Muscle of leg (tissue), 11 donors: ENCODE results near the gene EXOC3L4. TPM values are rescaled to one million over a fixed set of nuclear protein-coding genes. Genes with fewer than 3 reads are reported as not detected.
"Not testable (repeated sequence)": the region's sequence is repeated elsewhere in the genome, so short reads cannot be mapped to it uniquely, and the experiment has no call there.

Experiments used
- DNase-seq: peaks from one replicate; pipeline ENCODE4 v3.0.0; 2013
- H3K27ac ChIP-seq: one replicate; pipeline ENCODE4 v1.5.1; 2013; ENCODE audit warnings: mild to moderate bottlenecking, low read length, control low read depth
- H3K27me3 ChIP-seq: one replicate; pipeline ENCODE4 v1.6.1; 2013; ENCODE audit warnings: low read length; ENCODE audit not compliant: control insufficient read depth, insufficient read depth
- H3K36me3 ChIP-seq: one replicate; pipeline ENCODE4 v1.6.1; 2013; ENCODE audit warnings: low read length; ENCODE audit not compliant: control insufficient read depth, insufficient read depth
- H3K4me1 ChIP-seq: one replicate; pipeline ENCODE4 v1.6.1; 2013; ENCODE audit warnings: low read length; ENCODE audit not compliant: control insufficient read depth, insufficient read depth
- H3K4me3 ChIP-seq: one replicate; pipeline ENCODE4 v1.5.1; 2013; ENCODE audit warnings: low read length, control low read depth
- H3K9me3 ChIP-seq: replicated peaks from 2 replicates; pipeline ENCODE4 v1.6.1; 2013; ENCODE audit warnings: low read depth, low read length; ENCODE audit not compliant: control insufficient read depth
- WGBS: methylation state at CpG from one replicate; pipeline ENCODE4 v1.1.5; 2013; ENCODE audit warnings: missing lambda C conversion rate; ENCODE audit not compliant: insufficient coverage; 5-methylcytosine and 5-hydroxymethylcytosine counted together
- polyA plus RNA-seq, 8 donors: library from polyadenylated mRNA; unstranded; fragments of 120-200 nt; gene quantifications; one replicate each; pipeline versions ENCODE4 v1.2.1 to v1.2.3, GENCODE V29; 2013; ENCODE audit warnings: inconsistent platforms in 1 of 8, low replicate concordance in 1 of 8; ENCODE audit not compliant: insufficient read length in 8 of 8, insufficient read depth in 1 of 8
- total RNA-seq: library from RNA; stranded (reverse); fragments of 120-200 nt; gene quantifications from one replicate; pipeline ENCODE4 v1.2.4, GENCODE V29; 2013

The EXOC3L4 gene
- total and polyA plus RNA-seq, 9 donors: 0.23 to 1.6 (median 0.62) TPM; not detected in 1

- DNase-seq, H3K27me3 ChIP-seq, H3K4me3 ChIP-seq, H3K36me3 ChIP-seq, H3K9me3 ChIP-seq, H3K27ac ChIP-seq: not testable (repeated sequence)
- peaks cover 26% of the 10 kb centered on the region for H3K4me1 ChIP-seq
- 97% methylated on average over 10 of the region's 12 CpGs for WGBS
Measured at GRCh38 chr14:103155416-103155815, 60.9 kb downstream of the EXOC3L4 start.

- H3K27me3 ChIP-seq: peaks cover 4% of the 10 kb centered on the region
- H3K4me3 ChIP-seq: no peak overlapping the region
- peaks cover 27% of the 10 kb centered on the region for H3K4me1 ChIP-seq
- H3K36me3 ChIP-seq: no peaks in the 10 kb centered on the region
- peak; percentile 30 for DNase-seq
- WGBS: 54% methylated on average over 8 of the region's 9 CpGs
- no peaks in the 10 kb centered on the region for H3K9me3 ChIP-seq
- H3K27ac ChIP-seq: no peak overlapping the region
Measured at GRCh38 chr14:103155826-103156394, 61.4 kb downstream of the EXOC3L4 start.

GRCh38 chr14:103156651-103157378, 62.3 kb downstream of the EXOC3L4 start:
- no peak overlapping the region for H3K27ac ChIP-seq
- H3K4me3 ChIP-seq: no peak overlapping the region
- H3K4me1 ChIP-seq: peaks cover 23% of the 10 kb centered on the region
- peak; percentile 26 for DNase-seq
- no peaks in the 10 kb centered on the region for H3K9me3 ChIP-seq
- peaks cover 4% of the 10 kb centered on the region for H3K27me3 ChIP-seq
- 28% methylated on average over 20 of the region's 21 CpGs for WGBS
- no peaks in the 10 kb centered on the region for H3K36me3 ChIP-seq

GRCh38 chr14:103157969-103158368, 63.4 kb downstream of the EXOC3L4 start:
- WGBS: 84% methylated on average over 19 of the region's 19 CpGs
- no peak overlapping the region for H3K27ac ChIP-seq
- DNase-seq: no peak
- peaks cover 23% of the 10 kb centered on the region for H3K4me1 ChIP-seq
- H3K27me3 ChIP-seq: peaks cover 6% of the 10 kb centered on the region
- no peaks in the 10 kb centered on the region for H3K9me3 ChIP-seq
- no peak overlapping the region for H3K4me3 ChIP-seq
- no peaks in the 10 kb centered on the region for H3K36me3 ChIP-seq

GRCh38 chr14:103158688-103159087, 64.2 kb downstream of the EXOC3L4 start:
- no peak for DNase-seq
- no peaks in the 10 kb centered on the region for H3K36me3 ChIP-seq

More at GRCh38 chr14:103158688-103159087, 64.2 kb downstream of the EXOC3L4 start:
- Histone ChIP-seq H3K4me1 (peaks cover 23% of the 10 kb centered on the region), H3K27ac (no peak overlapping the region), H3K4me3 (no peak overlapping the region), H3K27me3 (peaks cover 6% of the 10 kb centered on the region), H3K9me3 (no peaks in the 10 kb centered on the region)
- 40% methylated on average over 1 of the region's 1 CpG for WGBS

Other genes with a start within 250 kb of the EXOC3L4 start
- gene AMN, start 172.1 kb upstream of the EXOC3L4 start, total RNA-seq: 0.58 TPM
- 10 to 100 TPM in 1 of 8 donors, 1 to 10 TPM in 2, under 1 TPM in 5; 0.21 to 11.7 (median 0.50) TPM for gene AMN, start 172.1 kb upstream of the EXOC3L4 start, polyA plus RNA-seq
- gene CDC42BPB, start 37.2 kb upstream of the EXOC3L4 start, total RNA-seq: 34.8 TPM
- gene CDC42BPB, start 37.2 kb upstream of the EXOC3L4 start, polyA plus RNA-seq: 10 to 100 TPM; 43.9 to 65.7 (median 56.4) TPM
- 0.09 TPM for gene LBHD2, start 10.5 kb upstream of the EXOC3L4 start, total RNA-seq
- not detected for gene LBHD2, start 10.5 kb upstream of the EXOC3L4 start, polyA plus RNA-seq
- gene TNFAIP2, start 28.7 kb downstream of the EXOC3L4 start, total RNA-seq: 46.3 TPM
- 10 to 100 TPM; 40.0 to 62.9 (median 56.3) TPM for gene TNFAIP2, start 28.7 kb downstream of the EXOC3L4 start, polyA plus RNA-seq
- 99.8 TPM for gene EIF5, start 239.5 kb downstream of the EXOC3L4 start, total RNA-seq
- gene EIF5, start 239.5 kb downstream of the EXOC3L4 start, polyA plus RNA-seq: 100 to 1,000 TPM; 133 to 208 (median 194) TPM